ENCODE results near the gene DMBX1.

Gene DMBX1

DNA sequence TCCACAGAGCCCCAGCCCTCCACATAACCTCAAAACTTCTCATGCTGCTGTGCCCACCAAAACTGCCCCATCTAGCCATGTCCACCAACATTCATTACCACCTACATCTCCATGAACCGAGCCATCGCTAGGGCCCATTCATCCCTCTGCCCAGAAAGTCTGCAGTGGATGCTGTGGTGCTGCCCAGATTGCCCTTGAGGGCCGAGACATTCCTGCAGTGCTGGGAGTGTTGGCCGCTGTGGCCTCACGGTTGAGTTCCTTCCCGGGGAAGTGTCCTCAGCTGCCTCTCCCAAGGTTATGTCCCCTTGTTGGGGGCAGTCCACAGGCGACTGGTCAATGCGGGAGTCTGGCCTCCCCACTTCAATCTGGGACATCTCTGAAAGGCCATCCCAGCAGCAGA lies 30.3 kb upstream of the DMBX1 start:
- no peak for DNase-seq (ENCODE audit: low read depth in 2 of 2)

DNA sequence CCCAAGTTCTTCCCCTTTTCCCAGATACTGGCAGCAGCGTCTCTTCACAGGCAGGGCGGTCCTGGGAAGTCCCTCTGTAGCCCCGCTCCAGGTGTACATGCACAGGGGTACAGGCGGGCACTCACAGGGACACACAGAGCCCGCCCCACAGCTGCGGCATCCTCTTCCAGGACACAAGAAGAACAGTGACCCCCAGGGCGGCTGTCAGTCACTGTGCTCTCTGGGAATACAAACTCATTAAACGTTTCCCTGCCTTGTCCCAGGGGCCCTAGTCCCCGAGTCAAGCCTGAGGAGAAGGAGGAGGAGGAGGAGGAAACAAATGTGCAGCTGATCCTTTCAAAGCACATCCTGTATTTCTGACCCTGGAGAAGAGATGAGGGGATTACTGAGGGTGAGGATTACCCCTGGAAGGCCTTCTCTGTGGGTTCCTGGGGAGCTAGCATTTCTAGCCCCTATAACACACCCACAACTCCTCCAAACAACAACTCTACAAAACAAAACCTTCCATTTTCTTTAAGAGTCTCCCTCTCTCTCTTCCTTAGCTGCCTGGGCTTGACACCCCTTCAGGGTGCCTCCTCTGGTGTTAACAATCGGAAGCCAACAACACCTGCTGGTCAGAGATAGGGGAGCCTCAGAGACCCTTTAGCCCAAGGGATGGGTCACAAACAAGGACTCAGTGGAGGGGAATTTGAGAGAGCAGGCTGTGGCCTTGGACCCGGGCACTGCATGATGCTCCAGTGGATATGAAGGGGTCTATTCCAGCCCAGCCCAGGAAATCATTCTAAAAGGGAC lies 28.4 kb upstream of the DMBX1 start:
- no peak for DNase-seq (ENCODE audit: low read depth in 2 of 2)

- no peak for DNase-seq (ENCODE audit: low read depth in 2 of 2)
Observed at GRCh38 chr1:46461809-46462448, 27.7 kb upstream of the DMBX1 start.

- no peak for DNase-seq (ENCODE audit: low read depth in 2 of 2)
Observed at GRCh38 chr1:46464013-46464548, 25.6 kb upstream of the DMBX1 start.

GRCh38 chr1:46464915-46465314 lies 24.7 kb upstream of the DMBX1 start:
- DNase-seq (ENCODE audit: low read depth in 2 of 2): no peak

DNA sequence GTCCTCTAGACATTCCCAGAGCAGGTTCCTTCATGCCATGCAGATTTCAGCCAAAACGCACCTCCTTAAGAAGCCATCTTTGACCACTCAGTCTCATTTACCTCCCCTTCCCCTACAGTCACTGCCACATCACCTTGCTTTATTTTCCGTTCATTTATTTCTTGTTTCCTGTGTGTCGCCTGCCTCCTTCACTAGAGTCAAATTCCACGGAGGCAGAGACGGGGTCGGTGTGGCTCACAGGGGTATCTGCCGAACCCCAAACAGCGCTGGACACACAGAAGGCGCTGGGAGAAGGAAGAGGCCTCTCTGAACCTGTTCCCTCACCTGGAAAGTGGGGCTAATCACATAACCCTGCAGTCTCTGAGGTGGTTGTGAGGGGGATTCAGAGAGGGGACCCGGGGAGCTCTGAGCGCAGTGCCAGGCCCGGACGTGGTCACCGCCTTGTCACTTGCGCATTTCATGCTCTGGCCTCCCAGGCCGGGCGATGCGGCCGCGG lies 23.6 kb upstream of the DMBX1 start:
- DNase-seq (ENCODE audit: low read depth in 2 of 2): no peak

DNA sequence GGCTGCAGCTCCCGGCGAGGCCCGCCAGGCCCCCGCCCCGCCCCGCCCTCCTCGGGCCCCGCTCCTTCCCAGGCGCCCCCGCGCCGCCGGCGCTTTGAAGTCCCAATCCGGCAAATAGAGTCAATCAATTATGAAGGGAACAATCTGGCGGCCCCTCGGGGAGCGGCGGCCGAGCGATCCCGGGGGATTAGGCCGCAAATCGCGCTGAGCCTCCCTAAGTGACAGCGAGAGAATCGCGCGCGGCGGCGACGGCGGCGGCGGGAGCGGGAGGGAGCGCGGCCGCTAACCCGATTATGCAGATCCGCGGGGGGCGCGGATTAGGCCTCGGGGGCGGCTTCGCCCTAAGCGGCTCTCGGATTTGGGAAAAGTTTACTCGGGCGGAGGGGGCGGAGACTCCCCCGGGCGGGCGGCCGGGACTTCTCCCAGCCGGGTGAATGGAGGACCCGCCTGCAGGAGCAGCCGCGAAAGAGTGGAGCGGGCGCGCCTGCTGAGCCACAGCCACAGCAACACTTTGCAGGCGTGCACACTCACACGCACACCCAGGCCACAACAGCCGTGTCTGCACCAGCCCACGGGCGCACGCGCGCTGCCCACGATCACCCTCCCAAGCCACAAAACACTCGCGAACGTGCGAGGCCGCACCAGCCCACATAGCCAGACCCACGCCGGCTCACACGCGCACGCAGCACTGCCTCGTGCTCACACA lies 23.0 kb upstream of the DMBX1 start:
- DNase-seq (ENCODE audit: low read depth in 2 of 2): no peak

GRCh38 chr1:46467183-46467504 lies 22.5 kb upstream of the DMBX1 start:
- no peak for DNase-seq (ENCODE audit: low read depth in 2 of 2)

DNA sequence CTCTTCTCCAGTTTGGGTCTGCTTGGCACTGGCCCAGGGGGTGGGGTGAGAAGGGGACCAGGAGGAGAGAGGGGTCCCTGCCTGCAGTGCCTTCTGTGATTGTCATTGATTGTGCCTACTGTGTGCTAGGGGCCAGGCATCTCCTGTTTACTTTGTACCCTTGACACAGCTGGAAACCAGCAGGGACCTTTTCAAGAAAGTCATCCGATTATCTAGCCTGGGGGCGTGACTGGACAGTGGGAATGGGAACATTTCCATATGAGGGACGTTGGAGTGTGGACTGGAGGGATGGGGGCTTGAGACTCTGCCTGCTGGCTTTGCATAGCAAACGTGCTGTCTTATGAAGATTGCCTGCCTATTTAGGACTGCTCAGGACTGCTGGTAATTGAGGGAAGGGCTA lies 19.8 kb upstream of the DMBX1 start:
- no peak for DNase-seq (ENCODE audit: low read depth in 2 of 2)

DNA sequence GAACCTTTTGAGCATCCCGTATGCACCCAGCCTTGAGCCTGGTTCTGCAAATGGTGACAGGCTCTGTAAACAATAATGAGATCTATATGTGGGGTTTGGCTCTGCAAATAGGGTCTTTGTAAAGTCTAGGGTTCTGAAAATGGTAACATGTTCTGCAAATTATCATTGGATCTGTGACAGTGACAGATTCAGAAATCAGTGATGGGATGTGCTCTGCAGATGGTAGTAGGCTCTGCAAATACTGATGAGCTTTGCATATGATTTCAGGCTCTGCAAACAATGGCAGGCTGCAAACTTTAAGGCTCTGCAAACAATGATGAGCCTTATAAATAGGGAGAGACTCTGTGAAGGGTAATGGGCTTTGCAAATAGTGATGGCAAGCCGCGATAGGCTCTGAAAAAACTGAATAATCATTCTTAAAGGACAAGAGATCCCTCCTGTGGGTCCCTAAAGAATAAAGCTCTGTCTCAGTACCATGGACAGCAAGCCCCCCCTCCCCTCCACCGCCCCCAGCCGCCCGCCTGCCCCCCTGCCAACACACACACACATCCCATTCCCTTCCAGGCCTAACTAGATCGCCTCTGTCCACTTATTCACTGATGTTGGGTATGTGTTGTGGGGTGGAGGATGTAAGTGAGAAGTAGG lies 17.7 kb upstream of the DMBX1 start:
- DNase-seq (ENCODE audit: low read depth in 2 of 2): no peak

DNA sequence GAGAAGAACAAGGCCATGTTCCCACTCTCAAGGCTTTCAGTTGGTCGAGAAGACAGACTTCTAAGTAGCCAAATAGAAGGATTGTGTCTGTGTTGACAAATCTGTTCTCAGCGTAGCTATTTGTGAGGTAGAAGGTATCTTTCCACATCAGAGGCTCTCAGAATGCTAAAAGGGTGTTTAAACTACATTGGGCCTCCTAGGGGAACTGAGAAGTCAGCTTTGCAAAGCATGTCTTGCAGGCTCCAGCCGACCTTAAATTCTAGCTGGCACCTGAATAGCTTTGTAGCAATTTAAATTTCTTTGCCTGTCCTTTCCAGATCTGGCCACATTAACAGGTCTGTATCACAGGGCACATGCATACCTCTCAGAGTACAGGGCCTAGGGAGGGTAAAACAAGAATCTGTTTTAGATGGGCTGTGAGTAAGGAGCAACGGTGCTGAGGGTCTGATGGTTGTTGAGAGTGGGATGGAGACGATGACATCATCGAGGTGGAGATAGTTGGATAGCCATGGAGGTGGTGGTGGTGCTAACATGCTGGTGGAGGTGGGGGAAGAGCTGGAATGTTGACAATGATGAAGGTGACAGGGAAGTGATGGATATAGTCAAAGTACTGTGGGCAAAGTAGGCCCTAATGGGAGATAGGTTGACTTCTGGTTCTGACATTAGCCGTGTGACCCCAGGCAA lies 17.0 kb upstream of the DMBX1 start:
- no peak for DNase-seq (ENCODE audit: low read depth in 2 of 2)

- DNase-seq (ENCODE audit: low read depth in 2 of 2): no peak
Observed at GRCh38 chr1:46473991-46474390, 15.6 kb upstream of the DMBX1 start.

- DNase-seq (ENCODE audit: low read depth in 2 of 2): no peak
Observed at GRCh38 chr1:46474570-46474969, 15.1 kb upstream of the DMBX1 start.

DNA sequence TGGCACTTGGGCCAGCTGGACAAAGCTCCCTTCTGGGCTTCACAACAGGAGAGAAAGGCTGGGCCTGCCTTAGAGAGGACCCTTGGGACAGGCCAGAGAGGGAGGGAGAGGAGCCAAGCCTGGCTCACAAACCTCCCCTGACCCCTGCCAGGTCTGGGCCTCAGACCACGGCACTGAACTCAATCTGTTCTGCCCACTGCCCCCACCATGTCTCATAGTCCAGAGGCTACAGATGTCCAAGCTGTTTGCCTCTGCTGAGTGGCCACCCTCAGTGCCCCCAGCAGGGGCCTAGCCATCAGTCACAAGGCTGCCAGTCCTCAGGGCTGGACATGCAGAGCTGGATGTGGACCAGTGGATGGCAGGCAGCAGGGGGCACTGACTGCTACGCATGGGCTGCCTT lies 13.0 kb upstream of the DMBX1 start:
- no peak for DNase-seq (ENCODE audit: low read depth in 2 of 2)

DNA sequence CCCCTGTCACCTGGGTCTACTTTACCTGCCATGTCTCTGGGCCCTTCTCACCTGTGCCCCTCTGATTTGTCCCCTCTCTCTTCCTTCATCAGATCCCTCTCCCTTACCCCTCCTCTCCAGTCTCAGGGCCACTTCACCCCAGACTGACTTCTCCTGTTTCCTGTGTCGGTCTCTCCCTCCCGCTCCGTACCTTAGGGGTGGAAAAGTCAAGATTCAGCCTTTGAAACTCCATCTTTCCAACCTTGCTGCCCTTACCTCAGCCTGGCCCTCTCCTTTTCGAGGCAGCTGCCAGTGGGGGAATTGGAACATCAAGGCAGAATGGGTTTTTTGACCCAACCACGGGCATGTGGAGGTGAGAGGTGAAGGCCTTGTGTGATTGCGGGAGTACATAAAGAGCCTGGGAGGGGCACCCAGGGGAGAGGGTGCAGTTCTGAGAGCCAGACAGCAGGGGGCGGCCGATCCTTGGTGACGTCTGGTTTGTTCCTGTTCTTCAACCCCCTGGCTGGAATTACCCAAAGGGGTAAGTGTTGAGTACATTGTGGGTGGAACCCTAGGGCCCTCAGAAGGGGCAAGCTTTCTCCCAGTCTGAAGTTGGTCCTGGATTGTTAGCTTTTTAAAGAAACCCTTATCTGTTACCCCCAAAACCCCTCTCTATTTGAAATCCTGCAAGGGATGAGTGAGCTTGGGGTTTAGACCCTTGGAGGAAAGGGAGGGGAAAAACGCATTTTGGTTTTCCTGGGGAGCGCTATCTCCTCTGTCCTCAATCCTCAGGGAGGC lies 12.3 kb upstream of the DMBX1 start:
- peak; percentile 67 to 78 for DNase-seq (ENCODE audit: low read depth in 2 of 2)

DNA sequence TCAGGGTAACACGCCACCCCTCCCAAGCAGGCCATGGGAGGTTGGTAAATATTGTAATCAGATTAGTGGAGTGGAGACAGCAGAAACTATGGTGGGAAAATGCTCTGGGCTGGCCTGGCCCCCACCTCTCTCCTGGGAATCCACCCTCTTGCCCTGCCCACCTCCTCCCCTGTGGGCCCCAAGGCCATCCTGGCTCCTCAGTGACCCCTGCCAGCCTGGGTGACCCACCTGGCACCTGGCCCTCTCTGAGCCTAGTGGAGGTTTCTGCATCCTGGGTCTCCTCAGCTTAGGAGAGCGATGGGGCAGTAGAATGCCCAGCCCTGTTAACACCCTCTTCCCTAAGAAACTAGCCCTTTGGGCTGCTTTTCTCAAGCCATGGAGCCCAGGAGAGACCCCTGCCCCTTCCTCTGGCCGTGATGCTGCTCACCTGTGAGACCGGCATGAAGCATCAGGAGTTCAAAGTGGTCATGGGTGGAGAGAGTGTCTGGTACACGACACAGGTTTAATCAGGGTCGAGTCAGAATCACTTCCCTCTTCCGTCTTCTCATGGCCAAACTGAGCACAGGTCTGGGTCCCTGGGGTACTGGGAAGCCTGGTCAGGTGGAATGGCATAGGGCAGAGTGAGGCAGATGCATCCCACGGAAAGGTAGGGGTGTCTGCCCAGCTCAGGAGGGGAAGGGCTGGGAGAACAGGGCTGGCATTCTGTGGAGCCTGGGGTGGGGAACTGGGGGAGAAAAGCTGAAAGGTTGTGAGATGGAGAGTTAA lies 10.7 kb upstream of the DMBX1 start:
- no peak for DNase-seq (ENCODE audit: low read depth in 2 of 2)

GRCh38 chr1:46479744-46480350 lies 9.8 kb upstream of the DMBX1 start:
- DNase-seq (ENCODE audit: low read depth in 2 of 2): no peak

DNA sequence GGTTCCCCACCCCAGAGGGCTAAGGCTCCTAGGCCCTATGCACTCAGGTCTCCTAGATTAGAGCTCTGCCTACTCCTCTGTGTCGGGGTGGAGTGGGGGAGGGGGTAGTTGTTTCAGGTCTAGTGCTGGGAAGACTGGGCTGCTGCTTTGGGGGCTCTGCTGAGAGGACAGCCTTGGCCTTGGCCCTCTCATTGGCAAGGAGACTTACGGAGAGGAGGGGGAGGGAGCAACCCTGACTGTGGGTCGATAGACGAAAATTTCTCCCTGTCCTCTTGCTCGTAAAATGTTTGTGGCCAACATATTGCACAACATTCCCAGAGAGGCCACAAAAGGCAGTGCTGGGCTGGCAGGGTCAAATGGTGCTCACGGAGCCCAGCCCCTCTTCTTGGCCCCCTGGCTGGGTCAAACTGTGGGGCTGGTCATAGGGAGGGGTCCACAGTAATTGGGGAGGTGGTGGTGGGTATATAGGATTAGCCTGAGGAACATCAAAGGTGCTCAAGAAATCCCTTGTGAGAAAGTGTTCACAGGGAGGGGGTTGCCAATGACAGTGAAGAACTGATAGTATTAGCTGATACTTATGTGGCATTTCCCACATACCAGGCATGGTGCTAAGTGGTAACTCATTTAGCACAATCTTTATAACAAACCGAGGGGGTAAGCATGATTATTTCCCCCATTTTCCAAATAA lies 8.5 kb upstream of the DMBX1 start:
- no peak for DNase-seq (ENCODE audit: low read depth in 2 of 2)

DNA sequence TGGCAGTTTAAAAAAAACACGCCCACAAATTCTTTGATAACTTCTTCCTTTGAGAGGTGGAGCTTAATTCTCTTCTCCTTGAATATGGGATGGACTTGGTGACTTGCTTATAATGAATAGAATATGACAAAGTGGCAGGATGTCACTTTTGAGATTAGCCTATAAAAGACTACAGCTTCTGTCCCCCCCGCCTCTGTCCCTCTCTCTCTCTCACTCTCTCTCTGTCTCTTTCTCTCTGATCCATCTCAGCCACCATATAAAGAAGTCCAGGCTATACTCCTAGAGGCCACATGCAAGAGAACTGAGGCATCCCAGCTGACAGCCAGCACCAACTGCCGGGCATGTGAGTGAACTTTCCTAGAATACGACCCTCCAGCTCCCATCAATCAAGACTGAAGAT lies 7.7 kb upstream of the DMBX1 start:
- DNase-seq (ENCODE audit: low read depth in 2 of 2): no peak

Data from stimulated activated CD4-positive, alpha-beta T cell treated with anti-CD3 and anti-CD28 coated beads, Interleukin-4, amount 100 ng/mL, for 48 hours (primary cell).